ENCODE data around the gene TMC6.
A peak's percentile ranks its signal among the peaks of the same experiment; 100 is the strongest.

TMC6 gene

GRCh38 chr17:78134899-78135385 is 6.4 kb upstream of the TMC6 start:
- no peak for DNase-seq

GRCh38 chr17:78133971-78134898 is 5.7 kb upstream of the TMC6 start:
- peak; percentile 74 for DNase-seq

- DNase-seq = no peak
Measured at GRCh38 chr17:78133179-78133951, 4.8 kb upstream of the TMC6 start.

- DNase-seq = no peak
Measured at GRCh38 chr17:78132767-78133178, 4.2 kb upstream of the TMC6 start.

- peak; percentile 16 for DNase-seq
Measured at GRCh38 chr17:78132084-78132676, 3.6 kb upstream of the TMC6 start.

- DNase-seq = no peak
Measured at GRCh38 chr17:78131172-78132083, 2.9 kb upstream of the TMC6 start.

GRCh38 chr17:78130437-78131101 is 2.0 kb upstream of the TMC6 start, which contains the start of gene TMC8:
TMC8 (plus strand) TSS chr17:78130771; CDS start chr17:78131589, 818 bp downstream.
- DNase-seq = peak; percentile 45

GRCh38 chr17:78130090-78130436 is 1.5 kb upstream of the TMC6 start:
- DNase-seq = no peak

GRCh38 chr17:78129351-78130089 is 965 bp upstream of the TMC6 start:
- no peak for DNase-seq

GRCh38 chr17:78127888-78128550 is 536 bp downstream of the TMC6 start:
- no peak for DNase-seq

- DNase-seq = no peak
Measured at GRCh38 chr17:78127239-78127887, 1.2 kb downstream of the TMC6 start.

GRCh38 chr17:78126895-78127238 is 1.7 kb downstream of the TMC6 start:
- DNase-seq = no peak

GRCh38 chr17:78125976-78126894 is 2.3 kb downstream of the TMC6 start:
- DNase-seq = no peak

- DNase-seq = no peak
Measured at GRCh38 chr17:78125138-78125913, 3.2 kb downstream of the TMC6 start.

GRCh38 chr17:78124836-78125137 is 3.8 kb downstream of the TMC6 start:
- DNase-seq = no peak

- DNase-seq = no peak
Measured at GRCh38 chr17:78124081-78124835, 4.3 kb downstream of the TMC6 start.

- no peak for DNase-seq
Measured at GRCh38 chr17:78123258-78123929, 5.2 kb downstream of the TMC6 start.
